ENCODE results near the gene TBC1D20.

Gene TBC1D20

GRCh38 chr20:418858-419365 is 43.4 kb downstream of the TBC1D20 start:
- DNase-seq (ENCODE audit: low spot score), result no peak

- no peak for DNase-seq (ENCODE audit: low spot score)
Measured at GRCh38 chr20:417801-418342, 44.5 kb downstream of the TBC1D20 start.

GRCh38 chr20:416950-417800 is 45.2 kb downstream of the TBC1D20 start:
- DNase-seq (ENCODE audit: low spot score), result no peak

DNA sequence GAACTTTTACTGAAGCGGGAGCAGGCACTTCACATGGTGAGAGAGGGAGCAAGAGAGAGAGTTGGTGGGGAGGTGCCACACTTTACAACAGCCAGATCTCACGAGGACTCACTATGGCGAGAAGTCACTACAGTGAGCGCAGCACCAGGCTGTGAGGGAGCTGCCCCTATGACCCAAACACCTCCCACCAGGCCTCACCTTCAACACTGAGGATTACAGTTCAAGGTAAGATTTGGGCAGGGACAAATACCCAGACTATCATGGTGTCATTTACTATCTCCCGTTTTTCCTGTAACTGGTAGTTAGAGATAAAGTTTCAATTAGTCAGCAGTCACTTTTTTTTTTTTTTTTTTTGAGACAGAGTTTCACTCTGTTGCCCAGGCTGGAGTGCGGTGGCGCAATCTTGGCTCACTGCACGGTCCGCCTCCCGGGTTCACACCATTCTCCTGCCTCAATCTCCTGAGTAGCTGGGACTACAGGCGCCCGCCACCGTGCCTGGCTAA is 46.5 kb downstream of the TBC1D20 start:
- no peak for DNase-seq (ENCODE audit: low spot score)

DNA sequence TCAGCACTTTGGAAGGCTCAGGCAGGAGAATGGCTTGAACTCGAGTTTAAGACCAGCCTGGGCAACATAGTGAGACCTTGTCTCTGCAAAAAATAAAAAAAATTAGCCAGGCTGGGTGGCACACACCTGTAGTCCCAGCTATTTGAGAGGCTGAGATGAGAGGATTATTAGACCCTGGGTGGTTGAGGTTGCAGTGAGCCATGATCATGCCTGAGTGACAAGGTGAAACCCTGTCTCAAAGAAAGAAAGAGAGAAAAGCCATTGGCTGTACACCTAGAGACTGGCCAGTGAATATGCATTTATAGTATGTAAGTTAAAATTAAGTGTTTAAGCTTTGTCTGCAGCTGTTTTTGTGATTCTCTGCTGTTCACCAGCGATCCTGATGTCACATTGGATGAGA is 48.2 kb downstream of the TBC1D20 start:
- no peak for DNase-seq (ENCODE audit: low spot score)

DNA sequence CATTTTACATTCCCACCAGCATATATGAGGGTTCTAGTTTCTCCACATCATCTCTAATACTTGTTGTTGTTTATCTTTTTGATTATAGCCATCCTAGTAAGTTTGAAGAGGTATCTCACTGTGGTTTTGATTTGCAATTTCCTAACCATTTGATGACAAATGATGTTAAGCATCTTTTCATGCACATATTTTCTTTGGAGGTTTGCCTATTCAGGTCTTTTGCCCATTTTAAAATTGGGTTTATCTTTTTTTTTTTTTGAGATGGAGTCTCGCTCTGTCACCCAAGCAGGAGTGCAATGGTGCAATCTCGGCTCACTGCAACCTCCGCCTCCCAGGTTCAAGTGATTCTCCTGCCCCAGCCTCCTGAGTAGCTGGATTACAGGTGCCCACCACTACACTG is 50.3 kb downstream of the TBC1D20 start:
- DNase-seq (ENCODE audit: low spot score), result no peak

DNA sequence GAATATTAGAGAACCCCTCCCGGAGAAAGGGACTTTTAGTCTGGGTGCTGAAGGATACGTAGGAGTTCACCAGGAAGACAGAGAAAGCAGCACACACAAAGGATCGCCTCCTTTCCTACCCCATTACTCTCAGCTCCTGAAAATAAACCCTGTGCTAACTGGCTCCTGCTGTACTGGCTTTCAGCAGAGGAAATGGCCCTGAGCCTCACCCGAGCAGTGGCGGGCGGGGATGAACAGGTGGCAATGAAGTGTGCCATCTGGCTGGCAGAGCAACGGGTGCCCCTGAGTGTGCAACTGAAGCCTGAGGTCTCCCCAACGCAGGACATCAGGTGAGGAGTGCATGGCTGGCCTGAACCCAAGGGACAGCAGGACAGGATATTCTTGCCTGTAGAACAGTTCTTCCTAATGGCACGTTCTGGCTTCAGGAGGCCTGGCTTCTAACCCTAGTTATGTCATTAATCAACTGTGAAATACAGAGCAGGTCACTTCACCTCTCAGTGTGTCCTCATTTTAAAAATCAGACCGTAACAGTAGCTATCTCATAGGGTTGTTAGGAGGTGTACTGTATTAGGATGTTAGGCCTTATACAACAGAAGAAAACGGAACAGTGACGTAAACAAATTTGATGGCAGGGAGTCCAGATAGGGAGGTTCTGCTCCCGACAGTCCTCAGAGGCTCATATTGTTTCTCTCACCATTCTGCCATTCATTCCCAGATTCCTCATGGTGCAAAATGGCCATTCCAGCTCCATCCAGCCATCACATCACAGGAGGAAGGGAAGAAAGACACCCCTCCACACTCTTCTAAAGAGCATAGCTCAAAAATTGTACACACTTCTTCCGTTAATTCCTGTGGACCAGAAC is 52.4 kb downstream of the TBC1D20 start:
- DNase-seq (ENCODE audit: low spot score), result no peak

GRCh38 chr20:408843-409696 is 53.3 kb downstream of the TBC1D20 start:
- DNase-seq (ENCODE audit: low spot score), result no peak

DNA sequence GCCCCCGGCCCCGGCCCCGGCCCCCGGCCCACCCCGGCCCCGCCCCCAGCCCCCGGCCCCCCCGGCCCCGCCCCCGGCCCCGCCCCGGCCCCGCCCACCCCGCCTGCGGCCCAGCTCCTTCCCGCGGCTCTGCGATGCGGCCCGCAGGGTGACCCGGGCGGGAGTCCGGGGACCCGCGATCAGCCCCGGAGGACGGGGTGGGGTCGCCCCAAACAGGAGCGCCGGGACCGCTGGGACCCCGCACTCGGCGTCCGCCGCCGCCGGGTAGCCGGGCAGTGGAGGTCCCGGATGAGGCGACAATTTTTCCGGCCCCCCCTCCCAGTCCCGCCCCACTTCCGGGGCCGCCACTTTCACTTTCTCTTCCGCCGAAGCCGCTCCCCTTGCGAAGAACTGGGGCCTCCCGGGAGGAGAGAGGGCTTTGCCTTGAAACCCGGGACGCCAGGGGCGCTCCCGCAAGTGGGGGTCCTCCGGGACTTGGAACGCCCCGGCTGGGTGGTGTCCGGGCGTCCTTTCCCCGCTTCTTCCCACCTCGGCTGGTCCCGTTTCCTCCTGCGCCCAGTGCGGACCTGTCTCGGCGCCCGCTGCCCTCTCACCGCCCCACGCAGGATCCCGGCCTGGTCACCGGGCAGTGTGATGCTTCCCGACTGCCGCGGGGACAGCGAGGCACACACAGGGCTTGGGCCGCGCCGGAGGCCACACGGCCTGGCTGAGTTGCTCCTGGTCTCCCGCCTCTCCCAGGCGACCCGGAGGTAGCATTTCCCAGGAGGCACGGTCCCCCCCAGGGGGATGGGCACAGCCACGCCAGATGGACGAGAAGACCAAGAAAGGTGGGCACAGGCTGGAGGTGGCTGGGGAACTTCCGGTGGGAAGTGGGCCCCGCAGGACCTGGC is 54.1 kb downstream of the TBC1D20 start, which contains the start of gene RBCK1:
RBCK1 (plus strand) TSS at position 347 of the 890 bp plus-strand sequence; CDS start at position 806, 459 bp downstream.
- peak; percentile 95 for DNase-seq (ENCODE audit: low spot score)

GRCh38 chr20:407133-407952 is 55.0 kb downstream of the TBC1D20 start:
- no peak for DNase-seq (ENCODE audit: low spot score)

DNA sequence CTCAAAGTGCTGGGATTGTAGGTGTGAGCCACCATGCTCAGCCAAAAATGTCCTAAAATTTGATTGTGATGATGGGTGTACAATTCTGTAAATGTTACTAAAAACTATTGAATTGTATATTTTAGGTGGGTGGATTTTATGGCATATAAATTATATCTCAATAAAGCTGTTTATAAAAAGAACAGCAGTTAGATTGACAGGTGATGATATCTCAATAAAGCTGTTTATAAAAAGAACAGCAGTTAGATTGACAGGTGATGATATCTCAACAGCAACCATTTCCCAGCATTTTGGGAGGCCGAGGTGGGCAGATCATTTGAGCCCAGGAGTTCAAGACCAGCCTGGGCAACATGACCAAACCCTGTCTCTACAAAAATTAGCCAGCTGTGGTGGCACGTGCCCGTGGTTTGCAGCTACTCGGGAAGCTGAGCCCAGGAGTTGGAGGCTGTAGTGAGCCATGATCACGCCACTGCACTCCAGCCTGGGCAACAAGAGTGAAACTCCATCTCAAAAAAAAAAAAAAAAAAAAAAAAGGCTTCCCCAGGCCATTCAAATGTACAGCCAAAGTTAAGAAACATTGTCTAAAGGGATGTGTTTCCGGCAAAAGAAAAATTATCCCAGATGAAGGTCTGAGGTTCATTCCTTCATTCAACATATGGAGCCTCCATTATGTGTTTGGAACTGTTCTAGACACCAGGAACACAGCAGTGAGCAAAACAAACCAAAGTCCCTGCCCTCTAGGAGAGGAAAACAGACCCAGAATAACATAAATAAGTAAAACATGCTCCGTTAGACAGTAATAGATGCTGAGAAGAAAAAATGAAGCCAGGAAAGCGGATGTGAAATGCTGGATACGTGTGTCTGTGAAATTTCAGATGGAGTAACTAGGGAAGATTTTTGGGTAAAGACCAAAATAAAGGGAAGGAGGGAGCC is 55.9 kb downstream of the TBC1D20 start:
- no peak for DNase-seq (ENCODE audit: low spot score)

- DNase-seq (ENCODE audit: low spot score), result no peak
Measured at GRCh38 chr20:404088-404487, 58.2 kb downstream of the TBC1D20 start.

GRCh38 chr20:403582-403957 is 58.8 kb downstream of the TBC1D20 start:
- no peak for DNase-seq (ENCODE audit: low spot score)

- DNase-seq (ENCODE audit: low spot score), result no peak
Measured at GRCh38 chr20:402898-403581, 59.3 kb downstream of the TBC1D20 start.

DNA sequence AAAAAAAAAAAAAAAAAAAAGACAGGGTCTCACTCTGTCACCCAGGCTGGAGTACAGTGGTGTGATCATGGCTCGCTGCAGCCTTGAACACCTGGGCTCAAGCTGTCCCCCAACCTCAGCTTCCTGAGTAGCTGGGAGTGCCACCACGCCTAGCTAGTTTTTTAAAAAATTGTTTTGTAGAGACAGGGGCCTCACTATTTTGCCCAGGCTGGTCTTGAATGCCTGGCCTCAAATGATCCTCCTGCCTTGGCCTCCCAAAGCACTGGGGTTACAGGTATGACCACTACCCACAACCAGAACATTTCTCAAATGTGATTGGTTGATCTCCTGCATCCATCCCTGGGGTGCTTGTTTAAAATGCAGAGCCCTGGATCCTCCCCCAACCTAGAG is 59.8 kb downstream of the TBC1D20 start:
- DNase-seq (ENCODE audit: low spot score), result no peak

GRCh38 chr20:401682-402495 is 60.4 kb downstream of the TBC1D20 start:
- no peak for DNase-seq (ENCODE audit: low spot score)
